ENCODE data around the gene ADGRD1. TPM values are rescaled to one million over a fixed set of nuclear protein-coding genes. Genes with fewer than 3 reads are reported as not detected.
"Not testable (repeated sequence)": the region's sequence is repeated elsewhere in the genome, so short reads cannot be mapped to it uniquely, and the experiment has no call there.

Gene ADGRD1
- total and polyA plus RNA-seq, 4 donors, result 2.1 to 97.6 (median 31.0) TPM

- DNase-seq (peak; percentile 11 to 43), ATAC-seq (ENCODE audit: low FRiP score) (no peak)
- H3K4me3 ChIP-seq (ENCODE audit: low read length in 2 of 2), result no peak overlapping the region
- intact Hi-C loops (cut with DNase I), result no loop called here
- H3K27me3 ChIP-seq (ENCODE audit: control insufficient read depth in 1 of 2, insufficient read depth in 2 of 2, low read length in 1 of 2), result no peaks in the 10 kb centered on the region
- H3K27ac ChIP-seq (ENCODE audit: low read depth in 1 of 2, low read length in 2 of 2), result no peak overlapping the region
- WGBS, 2 donors, result 93 to 94% methylated on average over 8 of the region's 8 CpGs
- no peaks in the 10 kb centered on the region for H3K9me3 ChIP-seq (ENCODE audit: control insufficient read depth, low read length)
- no peaks in the 10 kb centered on the region for H3K36me3 ChIP-seq (ENCODE audit: control insufficient read depth in 1 of 2, insufficient read depth in 2 of 2, low read length in 1 of 2)
- H3K4me1 ChIP-seq (ENCODE audit: control insufficient read depth in 1 of 2, insufficient read depth in 2 of 2, low read length in 2 of 2), result no peaks in the 10 kb centered on the region
These were observed 162.2 kb downstream of the ADGRD1 start for GRCh38 chr12:131115766-131116467.

DNA sequence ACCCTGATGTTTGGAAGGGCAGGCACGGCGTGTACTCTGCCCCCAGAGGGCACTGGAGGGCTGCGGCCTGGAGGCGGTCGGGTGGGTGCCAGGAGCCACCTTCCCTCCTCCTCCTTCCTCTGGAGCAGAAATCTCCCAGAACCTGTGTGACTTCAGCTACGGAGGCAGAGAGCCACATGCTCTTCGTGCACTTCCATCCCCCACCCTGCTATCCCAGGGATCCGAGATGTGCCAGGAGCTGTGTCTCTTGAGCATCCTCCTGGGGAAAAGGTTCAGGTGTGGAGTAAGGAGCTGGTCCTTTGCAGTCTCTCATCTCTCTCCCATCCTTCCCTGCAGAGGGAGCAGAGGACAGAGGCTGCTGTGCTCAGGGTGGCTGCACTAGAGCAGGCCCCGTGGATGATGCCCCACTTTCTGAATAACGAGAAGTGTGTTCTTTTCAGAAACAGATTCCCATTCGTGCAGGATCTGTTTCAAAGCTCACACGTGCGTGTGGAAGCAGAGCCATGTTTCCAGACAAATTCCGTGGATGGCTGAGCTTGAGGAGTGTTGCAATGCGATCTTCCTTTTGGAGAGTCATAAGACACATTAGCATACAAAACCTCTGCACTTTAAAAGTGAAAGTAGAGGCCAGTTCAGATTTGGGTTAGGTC, 162.9 kb downstream of the ADGRD1 start:
- Histone ChIP-seq H3K27ac (ENCODE audit: low read depth in 1 of 2, low read length in 2 of 2) (no peak overlapping the region), H3K27me3 (ENCODE audit: control insufficient read depth in 1 of 2, insufficient read depth in 2 of 2, low read length in 1 of 2) (no peaks in the 10 kb centered on the region), H3K4me3 (ENCODE audit: low read length in 2 of 2) (no peak overlapping the region), H3K4me1 (ENCODE audit: control insufficient read depth in 1 of 2, insufficient read depth in 2 of 2, low read length in 2 of 2) (no peaks in the 10 kb centered on the region), H3K36me3 (ENCODE audit: control insufficient read depth in 1 of 2, insufficient read depth in 2 of 2, low read length in 1 of 2) (no peaks in the 10 kb centered on the region), H3K9me3 (ENCODE audit: control insufficient read depth, low read length) (no peaks in the 10 kb centered on the region)
- WGBS, 2 donors, result 55 to 63% methylated on average over 15 of the region's 15 CpGs
- intact Hi-C loops (cut with DNase I), result no loop called here
- DNase-seq, result peak; percentile 45 to 71
- ATAC-seq (ENCODE audit: low FRiP score), result peak; percentile 49

GRCh38 chr12:131117438-131118245, 163.9 kb downstream of the ADGRD1 start:
- Histone ChIP-seq H3K9me3 (ENCODE audit: control insufficient read depth, low read length) (no peaks in the 10 kb centered on the region), H3K36me3 (ENCODE audit: control insufficient read depth in 1 of 2, insufficient read depth in 2 of 2, low read length in 1 of 2) (no peaks in the 10 kb centered on the region), H3K4me3 (ENCODE audit: low read length in 2 of 2) (no peak overlapping the region), H3K27me3 (ENCODE audit: control insufficient read depth in 1 of 2, insufficient read depth in 2 of 2, low read length in 1 of 2) (no peaks in the 10 kb centered on the region), H3K4me1 (ENCODE audit: control insufficient read depth in 1 of 2, insufficient read depth in 2 of 2, low read length in 2 of 2) (no peaks in the 10 kb centered on the region), H3K27ac (ENCODE audit: low read depth in 1 of 2, low read length in 2 of 2) (no peak overlapping the region)
- ATAC-seq (ENCODE audit: low FRiP score), result no peak
- WGBS, 2 donors, result 87 to 90% methylated on average over 7 of the region's 7 CpGs
- intact Hi-C loops (cut with DNase I), result no loop called here
- DNase-seq, result peak; percentile 13 to 31

- H3K9me3 ChIP-seq (ENCODE audit: control insufficient read depth, low read length), result no peaks in the 10 kb centered on the region
- H3K27me3 ChIP-seq (ENCODE audit: control insufficient read depth in 1 of 2, insufficient read depth in 2 of 2, low read length in 1 of 2), result no peaks in the 10 kb centered on the region
- H3K4me1 ChIP-seq (ENCODE audit: control insufficient read depth in 1 of 2, insufficient read depth in 2 of 2, low read length in 2 of 2), result no peaks in the 10 kb centered on the region
- no peak overlapping the region for H3K27ac ChIP-seq (ENCODE audit: low read depth in 1 of 2, low read length in 2 of 2)
- DNase-seq (peak; percentile 10 to 44), ATAC-seq (ENCODE audit: low FRiP score) (no peak)
- intact Hi-C loops (cut with DNase I), result no loop called here
- no peak overlapping the region for H3K4me3 ChIP-seq (ENCODE audit: low read length in 2 of 2)
- WGBS, 2 donors, result 84% methylated on average over 9 of the region's 9 CpGs
- no peaks in the 10 kb centered on the region for H3K36me3 ChIP-seq (ENCODE audit: control insufficient read depth in 1 of 2, insufficient read depth in 2 of 2, low read length in 1 of 2)
These were observed 164.7 kb downstream of the ADGRD1 start for GRCh38 chr12:131118371-131118770.

DNA sequence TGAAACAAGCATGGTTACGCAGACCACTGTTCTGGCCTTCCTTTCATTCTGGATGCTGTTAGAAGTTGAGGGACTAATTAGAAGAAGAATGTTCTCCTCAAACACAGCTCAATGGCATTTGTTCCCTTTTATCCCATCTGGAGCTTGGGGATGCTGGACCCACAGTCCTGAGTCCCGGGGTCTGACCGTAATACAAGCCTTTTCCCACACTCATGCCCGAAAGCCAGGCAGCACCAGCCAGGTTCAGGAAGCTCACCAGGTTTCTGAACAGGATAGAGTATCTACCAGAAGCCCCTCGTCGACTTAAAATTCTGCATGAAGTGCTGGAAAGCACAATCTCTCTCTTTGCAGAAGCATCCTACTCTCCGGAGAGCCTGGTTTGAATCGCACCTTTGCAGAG, 165.6 kb downstream of the ADGRD1 start:
- H3K4me3 ChIP-seq (ENCODE audit: low read length in 2 of 2); H3K27me3 ChIP-seq (ENCODE audit: control insufficient read depth in 1 of 2, insufficient read depth in 2 of 2, low read length in 1 of 2); intact Hi-C loops (cut with DNase I); ATAC-seq (ENCODE audit: low FRiP score); H3K27ac ChIP-seq (ENCODE audit: low read depth in 1 of 2, low read length in 2 of 2); H3K4me1 ChIP-seq (ENCODE audit: control insufficient read depth in 1 of 2, insufficient read depth in 2 of 2, low read length in 2 of 2); H3K36me3 ChIP-seq (ENCODE audit: control insufficient read depth in 1 of 2, insufficient read depth in 2 of 2, low read length in 1 of 2); H3K9me3 ChIP-seq (ENCODE audit: control insufficient read depth, low read length): not testable (repeated sequence)
- DNase-seq, result peak in 1 of 2 donors; percentile 32
- 94 to 95% methylated on average over 7 to 8 of the region's 8 CpGs for WGBS, 2 donors

GRCh38 chr12:131119936-131120335, 166.2 kb downstream of the ADGRD1 start:
- 93 to 94% methylated on average over 8 of the region's 8 CpGs for WGBS, 2 donors

DNA sequence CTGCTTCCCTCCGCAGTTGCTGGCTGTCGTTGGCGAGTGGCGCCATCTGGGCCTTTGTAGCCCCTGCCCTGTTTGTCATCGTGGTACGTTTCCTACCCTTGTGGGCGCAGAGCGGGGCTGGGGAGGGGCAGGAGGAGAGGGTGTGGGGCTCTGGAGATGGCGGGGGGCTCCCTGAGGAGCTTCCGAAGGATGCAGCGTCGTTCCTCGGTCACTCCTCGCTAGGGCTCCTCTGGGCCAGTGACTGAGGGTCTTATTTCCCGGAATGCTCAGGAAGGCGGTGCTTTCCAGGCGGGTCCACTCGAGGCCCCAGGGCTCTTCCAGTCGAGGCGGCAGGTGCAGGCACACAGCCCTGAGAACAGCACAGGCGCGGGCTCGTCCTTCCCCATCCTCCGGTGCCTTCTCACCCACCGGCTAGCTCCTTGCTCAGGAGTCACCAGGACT, 167.1 kb downstream of the ADGRD1 start:
- intact Hi-C loops (cut with DNase I), result no loop called here
- DNase-seq (peak in 1 of 2 donors; percentile 76), ATAC-seq (ENCODE audit: low FRiP score) (no peak)
- H3K4me1 ChIP-seq (ENCODE audit: control insufficient read depth in 1 of 2, insufficient read depth in 2 of 2, low read length in 2 of 2), result no peaks in the 10 kb centered on the region
- H3K27ac ChIP-seq (ENCODE audit: low read depth in 1 of 2, low read length in 2 of 2), result no peak overlapping the region
- H3K9me3 ChIP-seq (ENCODE audit: control insufficient read depth, low read length), result no peaks in the 10 kb centered on the region
- H3K36me3 ChIP-seq (ENCODE audit: control insufficient read depth in 1 of 2, insufficient read depth in 2 of 2, low read length in 1 of 2), result no peaks in the 10 kb centered on the region
- WGBS, 2 donors, result 85 to 90% methylated on average over 23 to 25 of the region's 25 CpGs
- no peak overlapping the region for H3K4me3 ChIP-seq (ENCODE audit: low read length in 2 of 2)
- H3K27me3 ChIP-seq (ENCODE audit: control insufficient read depth in 1 of 2, insufficient read depth in 2 of 2, low read length in 1 of 2), result no peaks in the 10 kb centered on the region

More at GRCh38 chr12:131119936-131120335, 166.2 kb downstream of the ADGRD1 start:
- Histone ChIP-seq H3K4me3 (ENCODE audit: low read length in 2 of 2) (no peak overlapping the region), H3K27me3 (ENCODE audit: control insufficient read depth in 1 of 2, insufficient read depth in 2 of 2, low read length in 1 of 2) (no peaks in the 10 kb centered on the region), H3K4me1 (ENCODE audit: control insufficient read depth in 1 of 2, insufficient read depth in 2 of 2, low read length in 2 of 2) (no peaks in the 10 kb centered on the region), H3K9me3 (ENCODE audit: control insufficient read depth, low read length) (no peaks in the 10 kb centered on the region), H3K27ac (ENCODE audit: low read depth in 1 of 2, low read length in 2 of 2) (no peak overlapping the region), H3K36me3 (ENCODE audit: control insufficient read depth in 1 of 2, insufficient read depth in 2 of 2, low read length in 1 of 2) (no peaks in the 10 kb centered on the region)
- intact Hi-C loops (cut with DNase I), result no loop called here
- peak in 1 of 2 donors; percentile 16 for DNase-seq
- no peak for ATAC-seq (ENCODE audit: low FRiP score)

DNA sequence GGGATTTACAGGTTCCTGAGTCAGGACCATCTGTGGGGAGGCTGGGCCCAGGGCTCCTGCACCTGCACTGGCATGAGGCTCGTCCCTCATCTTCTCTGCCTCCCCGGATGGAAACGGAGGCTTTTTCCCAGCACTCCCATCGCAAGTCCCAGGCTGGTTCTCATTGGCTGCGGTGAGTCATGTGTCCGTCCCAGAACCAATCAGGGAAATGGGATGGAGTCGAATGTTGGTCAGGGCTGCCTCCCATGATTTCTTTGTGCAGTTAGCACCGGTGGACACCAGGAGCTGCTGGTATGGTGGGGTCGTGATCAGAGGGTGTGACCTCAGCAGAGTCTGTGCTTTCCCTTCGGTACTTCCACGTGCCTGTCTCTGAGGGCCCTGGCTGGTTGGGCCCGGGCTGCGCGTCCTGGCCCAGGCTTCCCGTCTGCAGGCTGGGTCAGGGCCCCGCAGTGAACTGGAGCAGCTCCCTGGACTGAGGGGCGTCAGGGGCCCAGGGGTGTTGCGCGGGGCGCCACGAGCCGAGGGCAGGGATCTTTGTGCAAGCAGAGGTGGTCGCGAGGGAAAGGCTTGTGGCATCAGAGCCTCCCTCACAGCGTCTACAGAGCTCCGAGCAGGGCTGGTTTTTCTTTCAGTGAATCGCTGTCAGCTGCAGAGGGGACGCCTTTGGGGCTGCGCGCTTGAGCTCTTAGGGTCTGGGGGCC, 168.1 kb downstream of the ADGRD1 start:
- Histone ChIP-seq H3K27ac (ENCODE audit: low read depth in 1 of 2, low read length in 2 of 2) (no peak overlapping the region), H3K4me3 (ENCODE audit: low read length in 2 of 2) (no peak overlapping the region), H3K27me3 (ENCODE audit: control insufficient read depth in 1 of 2, insufficient read depth in 2 of 2, low read length in 1 of 2) (no peaks in the 10 kb centered on the region), H3K36me3 (ENCODE audit: control insufficient read depth in 1 of 2, insufficient read depth in 2 of 2, low read length in 1 of 2) (no peaks in the 10 kb centered on the region), H3K4me1 (ENCODE audit: control insufficient read depth in 1 of 2, insufficient read depth in 2 of 2, low read length in 2 of 2) (no peaks in the 10 kb centered on the region), H3K9me3 (ENCODE audit: control insufficient read depth, low read length) (no peaks in the 10 kb centered on the region)
- ATAC-seq (ENCODE audit: low FRiP score), result no peak
- DNase-seq, result peak in 1 of 2 donors; percentile 62
- WGBS, 2 donors, result 88 to 90% methylated on average over 30 of the region's 30 CpGs
- intact Hi-C loops (cut with DNase I), result no loop called here

Data from aorta (tissue), 5 donors.